GM10248 (cell line): ENCODE results near the gene AMFR.

ENCODE experiments used
- CTCF ChIA-PET: fragments of 300-600 bp; sonication (Branson Sonifier 250); formaldehyde crosslinking; extraction: SDS; loops from one replicate; lab custom pipeline; 2021; ENCODE audit warnings: antibody characterized with exemption; lab: Yijun Ruan, JAX
- POLR2A ChIA-PET: fragments of 350-650 bp; sonication (Branson Sonifier 250); formaldehyde crosslinking; extraction: SDS; loops from one replicate; lab custom pipeline; 2020; ENCODE audit warnings: antibody characterized with exemption; lab: Yijun Ruan, JAX
- DNase-seq: peaks from one replicate; pipeline ENCODE4 v3.0.0; 2012; ENCODE audit errors: extremely low spot score
- CTCF ChIP-seq: IDR thresholded peaks from 2 replicates; pipeline ENCODE4 v1.5.1; 2012; ENCODE audit warnings: mild to moderate bottlenecking, low read depth; ENCODE audit errors: extremely low read depth, missing control alignments, control extremely low read depth

The AMFR gene

GRCh38 chr16:56450986-56451752, 25.8 kb upstream of the AMFR start, which contains the start of the genes NUDT21 and OGFOD1:
Gene NUDT21 (minus strand): TSS chr16:56451332. CDS start chr16:56451202, 130 bp downstream.
Gene OGFOD1 (plus strand): TSS chr16:56451554. CDS start chr16:56451613, 59 bp downstream.
- peak; percentile 100 for DNase-seq
- TF ChIP-seq CTCF, result no peak
- POLR2A ChIA-PET, result interaction anchor here (0.5 to 1.0 kb wide), 5 partner anchors 15 to 295 kb away, joined by 3 to 5 read pairs (median 3); no protein-coding TSS in a partner anchor
- CTCF ChIA-PET, result interaction anchor here (1.0 to 1.5 kb wide), 2 partner anchors 9 to 69 kb away, joined by 3 to 4 read pairs; no protein-coding TSS in a partner anchor

GRCh38 chr16:56450275-56450985, 25.1 kb upstream of the AMFR start:
- no peak for TF ChIP-seq CTCF
- POLR2A ChIA-PET, result interaction anchor here (1.0 kb wide), 3 partner anchors 15 to 296 kb away, joined by 3 to 5 read pairs (median 3); no protein-coding TSS in a partner anchor
- no peak for DNase-seq
- CTCF ChIA-PET, result interaction anchor here (1.0 to 1.5 kb wide), 2 partner anchors 10 to 68 kb away, joined by 3 to 4 read pairs; no protein-coding TSS in a partner anchor

- DNase-seq, result no peak
- POLR2A ChIA-PET, result no interaction called here
- CTCF ChIA-PET, result interaction anchor here (0.9 to 1.5 kb wide), 3 partner anchors 11 to 153 kb away, joined by 3 to 6 read pairs (median 4); no protein-coding TSS in a partner anchor
- TF ChIP-seq CTCF, result no peak
Observed at GRCh38 chr16:56448005-56448404, 22.7 kb upstream of the AMFR start.

- POLR2A ChIA-PET, result no interaction called here
Observed at GRCh38 chr16:56447286-56447685, 21.9 kb upstream of the AMFR start.

GRCh38 chr16:56438038-56438437, 12.7 kb upstream of the AMFR start:
- DNase-seq, result no peak
- POLR2A ChIA-PET, result no interaction called here
- CTCF ChIA-PET, result interaction anchor here (1.0 to 1.6 kb wide), 3 partner anchors 10 to 67 kb away, joined by 3 to 5 read pairs (median 4); no protein-coding TSS in a partner anchor
- TF ChIP-seq CTCF, result no peak

More at GRCh38 chr16:56447286-56447685, 21.9 kb upstream of the AMFR start:
- no peak for DNase-seq
- CTCF ChIA-PET, result interaction anchor here (0.9 to 1.5 kb wide), 3 partner anchors 10 to 154 kb away, joined by 3 to 6 read pairs (median 4); no protein-coding TSS in a partner anchor
- no peak for TF ChIP-seq CTCF

GRCh38 chr16:56436258-56436657, 10.9 kb upstream of the AMFR start:
- no peak for DNase-seq
- CTCF ChIA-PET, result interaction anchor here (1.6 to 2.1 kb wide), 2 partner anchors 11 to 66 kb away, joined by 5 to 6 read pairs; no protein-coding TSS in a partner anchor
- TF ChIP-seq CTCF, result no peak
- POLR2A ChIA-PET, result no interaction called here
